Fibroblast of gingiva (primary cell): Measurements from ENCODE around the gene HGD.
A peak's percentile ranks its signal among the peaks of the same experiment; 100 is the strongest.
"Not testable (repeated sequence)": the region's sequence is repeated elsewhere in the genome, so short reads cannot be mapped to it uniquely, and the experiment has no call there.

Experiments
- DNase-seq: peaks from one replicate; pipeline ENCODE4 v3.0.0-alpha.2; 2011; ENCODE audit warnings: low read depth

Gene HGD

DNA sequence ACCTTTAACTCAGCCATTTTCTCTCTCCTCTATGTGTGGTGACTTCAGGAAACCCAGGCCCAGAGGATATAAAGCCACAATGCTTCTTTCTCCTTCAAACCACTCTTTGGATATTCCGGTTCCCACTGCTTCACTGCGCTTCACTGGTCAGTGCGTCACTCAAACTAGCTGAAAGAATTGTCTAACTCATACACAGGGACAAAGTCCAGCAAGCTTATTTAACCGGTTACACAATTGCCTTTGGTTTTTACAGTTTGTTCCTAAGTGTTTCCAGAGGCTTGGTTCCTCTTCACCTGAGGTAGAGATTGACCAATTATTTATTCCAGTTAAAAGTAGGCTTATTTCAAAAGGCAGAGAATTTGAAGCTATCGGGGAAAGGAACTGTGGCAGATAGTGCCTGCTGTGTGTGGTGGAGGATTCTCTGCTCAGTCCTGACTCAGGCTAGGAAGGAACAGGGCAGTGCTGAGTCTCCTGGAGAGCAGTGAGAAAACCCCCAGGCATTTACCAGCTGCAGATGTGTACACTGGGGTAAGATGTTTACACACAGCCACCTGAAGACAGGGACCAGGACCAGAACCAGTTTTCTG lies at the start of gene HGD:
Gene HGD, minus strand, starts transcription at position 145 of the 587 bp plus-strand sequence. Its CDS starts 128 bp downstream, at position 17.
- no peak for DNase-seq

DNA sequence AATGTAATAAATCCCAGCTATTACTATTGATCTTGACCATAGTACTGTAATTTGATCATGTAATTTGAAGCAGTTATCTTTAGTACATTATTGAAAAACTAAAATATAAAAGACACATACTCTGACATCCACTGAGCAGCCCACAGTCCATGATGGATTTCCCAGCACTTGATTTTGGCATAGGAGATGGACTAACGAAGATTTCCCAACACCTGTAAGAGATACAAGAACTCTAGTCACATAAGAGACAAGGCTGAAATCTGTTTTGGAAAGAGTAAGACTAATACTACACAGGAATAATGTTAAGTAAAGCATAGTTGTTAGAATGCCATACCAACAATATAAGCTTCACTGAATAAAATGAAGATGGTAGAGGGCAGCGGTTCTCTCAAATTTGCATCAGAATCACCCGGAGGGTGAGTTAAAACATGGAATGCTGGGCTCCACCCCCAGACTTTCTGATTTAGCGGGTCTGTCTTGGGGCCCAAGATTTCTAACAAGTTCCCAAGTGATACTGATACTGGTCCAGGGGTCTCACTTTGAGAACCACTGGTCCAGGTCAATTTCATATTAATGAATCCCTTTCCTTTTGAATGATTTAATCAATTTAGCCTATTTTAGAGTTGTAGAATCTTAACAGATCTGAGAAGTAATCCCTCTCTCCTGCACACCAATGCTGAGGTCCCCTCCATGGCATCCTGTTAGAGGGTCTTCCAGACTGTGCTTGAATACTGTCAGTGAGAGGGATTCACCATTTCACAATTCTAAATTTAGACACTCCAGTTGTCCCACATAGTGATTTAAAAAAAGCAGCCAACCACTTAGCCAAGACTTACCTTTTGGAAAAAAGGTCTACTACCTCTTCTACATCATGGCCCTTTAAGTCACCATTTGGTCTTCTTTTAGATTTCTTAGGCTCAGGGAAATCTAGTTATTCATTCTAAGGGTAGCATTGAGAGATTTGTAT lies 48.8 kb upstream of the HGD start:
- DNase-seq: no peak

DNA sequence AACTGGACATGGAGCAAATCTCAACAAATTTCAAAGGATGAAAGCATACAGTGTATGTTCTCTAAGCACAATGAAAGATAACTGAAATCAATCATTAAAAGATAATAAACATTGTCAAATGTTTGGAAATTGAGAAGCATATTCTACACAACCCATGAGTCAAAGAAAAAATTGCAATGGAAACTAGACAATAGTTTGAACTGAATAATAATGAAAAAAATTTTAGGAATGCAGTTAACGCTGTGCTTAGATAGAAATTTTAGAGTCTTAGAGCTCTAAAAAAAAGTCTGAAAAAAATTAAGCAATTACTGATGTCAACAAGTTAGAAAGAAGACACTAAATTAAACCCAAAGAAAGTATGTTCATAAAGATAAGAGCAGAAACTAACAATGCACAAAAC lies 44.8 kb upstream of the HGD start:
- peak; percentile 4 for DNase-seq

GRCh38 chr3:120719167-120719834 lies 37.3 kb upstream of the HGD start:
- not testable (repeated sequence) for DNase-seq

DNA sequence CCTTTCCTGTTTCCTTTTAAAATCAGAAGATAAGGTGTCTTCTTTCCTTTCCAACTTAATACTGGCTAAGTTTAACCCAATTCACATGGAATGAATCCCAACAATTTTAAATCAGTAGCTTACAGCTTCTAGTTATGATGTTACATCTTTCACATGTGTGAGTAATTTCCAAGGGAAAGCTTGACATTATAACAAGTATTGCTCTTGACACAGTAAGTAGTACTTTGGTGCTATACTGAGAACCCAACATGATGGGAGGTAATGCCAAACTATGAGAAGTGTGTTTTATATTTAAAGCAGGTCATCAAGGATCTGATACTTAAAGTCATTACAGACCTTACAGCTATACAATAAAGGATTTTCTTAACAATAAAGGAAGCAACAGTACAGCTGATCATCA lies 31.2 kb upstream of the HGD start:
- no peak for DNase-seq

GRCh38 chr3:120710369-120710768 lies 28.3 kb upstream of the HGD start:
- DNase-seq: no peak

DNA sequence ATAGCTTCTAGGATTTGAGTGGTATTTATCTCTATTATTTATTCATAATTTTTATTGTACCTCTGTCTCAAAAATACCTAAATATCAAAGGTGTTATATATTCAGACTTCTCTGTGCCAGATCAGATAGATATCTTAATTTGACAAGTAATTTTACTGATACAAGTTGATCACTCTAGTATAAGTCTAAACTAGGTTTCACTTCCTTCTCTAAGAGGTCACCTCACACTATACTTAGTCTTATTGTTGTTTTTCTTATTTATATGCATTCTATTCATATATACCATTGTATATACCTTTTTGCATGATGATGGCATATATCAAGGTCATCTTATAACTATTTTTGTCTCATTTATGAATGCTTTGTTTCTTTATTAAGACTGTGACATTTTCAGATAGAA lies 26.4 kb upstream of the HGD start:
- no peak for DNase-seq

DNA sequence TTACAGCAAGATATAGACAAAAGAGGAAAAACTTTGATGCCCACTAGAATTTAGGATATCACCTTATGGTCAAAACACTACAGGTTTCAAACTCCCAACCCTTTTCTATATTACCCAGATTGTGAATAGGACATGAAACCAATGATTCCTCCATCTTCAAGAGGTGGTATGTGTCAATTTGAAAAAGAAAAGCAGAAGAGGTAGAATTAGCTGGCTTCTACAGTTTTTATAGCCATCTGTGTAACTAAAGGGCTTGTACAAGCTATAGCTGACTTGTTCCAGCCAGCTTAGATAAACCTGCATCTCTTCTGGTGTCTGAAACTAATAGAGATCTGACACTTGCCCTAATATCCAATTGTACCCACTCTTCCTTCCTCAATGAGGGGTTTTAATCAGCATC lies 24.9 kb upstream of the HGD start:
- DNase-seq: no peak

DNA sequence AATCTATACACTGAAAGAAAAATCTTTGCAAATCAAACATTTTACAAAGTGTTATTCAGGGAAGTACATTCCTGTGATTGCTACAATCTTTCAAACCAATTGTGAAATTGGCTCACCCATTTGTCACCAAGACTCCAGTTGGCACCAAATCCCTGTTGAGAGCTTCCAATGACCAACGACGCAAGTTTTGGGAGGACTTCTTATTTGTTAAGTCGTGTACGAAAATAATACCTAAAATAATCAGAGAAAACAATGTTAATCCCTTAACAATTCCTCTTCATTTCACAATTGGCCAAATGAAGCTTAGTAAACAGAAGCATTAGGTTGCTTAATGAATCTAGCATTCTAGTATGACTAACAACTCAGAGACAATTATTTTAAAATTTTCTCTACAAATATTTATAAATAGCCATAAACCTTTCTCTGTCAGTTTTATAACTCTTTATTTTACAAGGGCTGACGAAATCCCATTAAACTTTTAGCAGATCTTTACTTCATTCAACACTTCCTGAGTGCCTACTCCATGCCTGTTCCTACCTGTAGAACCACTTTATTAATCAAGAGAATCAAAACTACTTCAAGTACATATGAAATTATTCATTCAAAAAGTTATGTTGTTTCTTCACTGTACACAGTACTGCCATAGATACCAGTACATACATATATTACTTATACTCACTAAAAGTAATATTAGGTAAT lies 24.0 kb upstream of the HGD start:
- DNase-seq: peak; percentile 45

GRCh38 chr3:120699333-120699732 lies 17.3 kb upstream of the HGD start:
- no peak for DNase-seq

DNA sequence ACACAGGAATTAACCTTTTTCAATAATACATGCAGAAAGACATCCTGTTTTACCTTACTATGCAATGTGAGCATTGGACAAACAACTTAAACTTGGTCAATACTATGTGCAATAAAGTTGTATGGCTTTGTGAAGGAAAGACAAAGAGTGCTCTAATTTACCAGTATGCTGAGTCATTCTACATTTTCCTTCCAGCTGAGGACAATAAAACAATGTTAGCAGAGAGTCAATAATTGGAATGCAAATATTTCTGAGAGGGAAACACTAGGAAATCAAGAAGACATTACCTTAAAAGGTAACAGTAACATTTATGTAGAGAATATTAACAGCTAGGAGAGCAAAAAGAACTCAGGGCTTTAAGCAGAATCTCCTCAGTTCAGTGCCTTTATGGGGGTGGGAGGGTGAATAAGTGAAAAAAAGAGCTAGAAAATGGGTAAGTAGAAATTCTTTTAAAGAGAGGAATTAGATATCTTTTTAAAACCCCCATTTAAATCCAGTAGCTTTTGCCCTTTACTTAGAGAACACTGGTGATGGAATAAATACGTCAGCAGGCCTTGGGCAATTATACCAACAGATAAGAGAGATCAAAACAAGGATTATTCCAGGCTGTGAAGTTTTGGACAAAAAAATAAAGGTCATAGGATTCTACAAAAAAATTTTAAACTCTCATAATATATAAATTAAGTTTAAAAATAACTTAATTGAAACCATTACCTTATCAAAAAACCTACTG lies 11.6 kb upstream of the HGD start:
- peak; percentile 52 for DNase-seq

- DNase-seq: no peak
These were observed 7.4 kb upstream of the HGD start for GRCh38 chr3:120689395-120689794.

- peak; percentile 56 for DNase-seq
These were observed 6.1 kb upstream of the HGD start for GRCh38 chr3:120688121-120688520.

- DNase-seq: no peak
These were observed 3.4 kb upstream of the HGD start for GRCh38 chr3:120685411-120685810.

DNA sequence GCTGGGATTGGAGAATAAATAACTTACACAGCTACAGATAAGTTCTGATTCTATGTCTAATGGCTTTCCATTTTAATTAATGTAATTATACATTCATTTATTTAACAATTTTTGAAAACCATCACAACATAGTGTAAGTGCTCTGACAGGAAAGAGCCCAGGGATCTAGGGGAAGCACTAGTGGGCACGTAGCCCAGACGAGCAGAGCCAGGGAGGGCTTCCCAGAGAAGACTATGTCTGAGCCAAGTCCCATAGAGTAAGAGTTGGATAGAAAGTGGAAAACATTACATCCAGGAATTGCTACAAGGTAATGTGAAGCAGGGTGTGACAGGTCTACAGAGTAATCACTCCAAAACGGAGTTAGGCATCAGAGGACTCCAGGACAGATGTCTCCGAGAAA lies 2.9 kb upstream of the HGD start:
- no peak for DNase-seq

- DNase-seq: no peak
These were observed 1.7 kb upstream of the HGD start for GRCh38 chr3:120683671-120684301.

GRCh38 chr3:120683213-120683612 lies 1.2 kb upstream of the HGD start:
- no peak for DNase-seq

DNA sequence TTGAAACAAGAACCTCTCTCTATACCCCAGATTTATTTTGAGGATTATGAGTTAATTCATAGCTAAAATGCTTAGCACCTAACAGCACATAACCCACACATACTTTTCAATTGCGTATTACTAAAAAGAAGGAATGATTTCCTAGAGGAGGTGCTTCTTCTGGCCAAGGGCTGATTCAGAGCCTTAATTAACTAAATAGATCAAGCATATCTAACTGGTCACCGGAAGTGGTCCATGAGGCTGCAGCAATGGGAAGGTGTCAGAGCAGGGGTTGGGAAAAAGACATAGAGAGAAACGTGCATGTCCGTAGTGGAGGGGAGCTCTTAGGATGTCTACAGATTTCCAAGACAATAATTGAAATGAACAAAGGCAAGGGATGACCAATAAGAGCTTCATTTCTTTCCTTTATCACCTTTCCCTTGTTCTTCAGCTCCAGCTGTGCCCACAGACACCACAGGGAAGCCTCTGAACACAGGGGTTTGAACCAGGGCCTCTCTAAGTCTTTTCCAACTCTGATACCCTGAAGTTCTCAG lies 467 bp downstream of the HGD start:
- no peak for DNase-seq

DNA sequence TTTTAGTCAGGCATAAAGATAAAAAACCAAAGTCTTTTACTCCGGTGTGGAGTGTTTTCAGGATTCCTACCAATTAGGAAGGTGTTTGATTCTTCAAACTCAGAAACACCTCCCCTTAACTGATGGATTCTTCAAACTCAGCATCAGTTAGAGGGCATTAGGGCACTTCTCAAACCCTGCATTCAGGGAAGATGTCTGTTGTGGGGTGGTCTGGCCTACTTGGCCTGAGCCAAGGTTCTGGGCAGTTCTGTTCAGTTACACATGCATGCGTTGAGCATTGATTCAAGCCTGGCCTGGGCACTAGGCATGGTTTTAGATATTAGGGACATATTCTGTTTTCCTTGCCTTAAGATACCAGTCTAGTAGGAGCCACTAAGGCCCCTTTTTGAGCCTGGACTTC lies 1.0 kb downstream of the HGD start:
- DNase-seq: no peak

DNA sequence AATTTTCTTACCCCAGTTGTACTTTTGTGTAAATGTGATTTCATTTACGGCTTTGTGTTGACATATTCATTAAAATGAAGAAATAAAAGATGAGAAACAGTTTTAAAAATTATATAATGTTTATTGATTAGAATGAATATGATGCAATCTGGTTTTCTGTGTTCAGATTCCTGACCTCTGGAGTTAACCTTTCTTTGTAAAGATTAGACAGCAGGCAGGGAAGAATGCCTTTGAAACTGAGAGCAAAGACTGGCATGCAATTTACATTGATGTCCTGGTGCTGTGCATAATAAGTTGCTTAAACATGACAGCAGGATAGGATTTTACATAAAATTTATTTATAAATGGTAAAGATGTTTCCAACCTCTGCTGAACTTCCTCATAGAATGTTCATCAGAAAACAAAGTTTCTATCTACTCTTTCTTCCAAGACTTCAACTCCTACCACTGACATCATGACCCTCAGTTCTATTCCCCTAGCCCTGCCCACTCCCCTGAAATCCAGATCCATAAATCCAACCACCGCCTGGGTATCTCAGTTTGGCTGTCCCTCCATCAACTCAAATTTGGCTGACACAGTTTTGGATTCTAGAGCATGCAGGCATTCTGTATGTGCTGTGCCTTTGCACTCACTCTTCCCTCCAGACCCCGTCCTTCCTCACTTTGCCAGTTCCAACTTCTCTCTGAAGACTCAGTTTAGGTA lies 1.7 kb downstream of the HGD start:
- no peak for DNase-seq
